ENCODE measurements around the gene SLC25A43. TPM values are rescaled to one million over a fixed set of nuclear protein-coding genes. Genes with fewer than 3 reads are reported as not detected.
A peak's percentile ranks its signal among the peaks of the same experiment; 100 is the strongest.
"Not testable (repeated sequence)": the region's sequence is repeated elsewhere in the genome, so short reads cannot be mapped to it uniquely, and the experiment has no call there.

The SLC25A43 gene
- total RNA-seq, 1 donor from 2014 or later, result 12.5 TPM

DNA sequence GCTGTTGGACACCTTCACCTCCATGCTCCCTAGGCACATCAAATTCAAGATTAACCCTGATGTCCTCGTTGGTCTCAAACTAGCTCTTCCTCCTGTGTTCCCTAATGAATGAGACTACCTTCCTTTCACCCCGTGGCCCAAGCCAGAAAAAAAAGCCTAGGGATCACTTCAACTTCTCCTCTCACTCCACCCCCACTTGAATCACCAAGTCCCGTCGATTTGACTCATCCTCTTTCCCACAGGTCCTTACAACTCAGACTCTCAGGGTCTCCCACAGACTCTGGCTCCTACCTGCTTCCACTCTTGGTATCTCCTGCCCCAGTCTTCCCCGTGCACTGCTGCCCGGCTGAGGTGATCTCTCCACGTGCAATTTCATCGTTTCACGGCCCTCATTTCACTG, 8.5 kb downstream of the SLC25A43 start:
- no peak for DNase-seq (ENCODE audit: low read depth in 2 of 2)

DNA sequence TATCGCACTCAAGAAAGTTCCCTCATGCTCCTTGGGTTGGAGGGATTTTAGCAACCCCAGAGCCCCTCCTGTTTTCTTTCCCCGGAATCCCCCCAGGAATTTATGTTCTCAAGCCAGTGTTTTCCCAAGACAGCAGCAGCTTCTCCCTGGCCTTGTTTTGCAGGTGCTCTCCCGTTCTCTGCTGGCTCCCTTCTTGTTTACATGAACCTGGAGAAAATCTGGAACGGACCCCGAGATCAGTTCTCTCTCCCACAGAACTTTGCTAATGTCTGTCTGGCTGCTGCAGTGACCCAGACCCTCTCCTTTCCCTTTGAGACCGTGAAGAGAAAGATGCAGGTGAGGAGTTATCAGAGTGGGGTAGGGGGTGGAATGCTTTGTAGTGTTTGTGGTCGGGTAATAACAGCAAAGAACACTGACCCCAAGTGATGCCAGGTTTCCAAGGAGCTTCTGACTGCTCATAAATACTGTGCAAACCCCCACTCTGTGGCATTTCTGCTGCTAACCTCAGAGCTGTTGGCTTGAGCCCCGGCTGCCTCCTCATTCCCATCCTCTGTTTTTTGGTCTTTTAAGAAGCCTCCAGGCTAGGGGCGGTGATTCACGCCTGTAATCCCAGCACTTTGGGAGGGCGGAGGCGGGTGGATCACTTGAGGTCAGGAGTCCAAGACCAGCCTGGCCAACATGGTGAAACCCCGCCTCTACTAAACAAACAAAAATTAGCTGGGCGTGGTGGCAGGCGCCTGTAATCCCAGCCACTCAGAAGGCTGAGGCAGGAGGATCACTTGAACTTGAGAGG, 11.1 kb downstream of the SLC25A43 start:
- no peak for DNase-seq (ENCODE audit: low read depth in 2 of 2)

DNA sequence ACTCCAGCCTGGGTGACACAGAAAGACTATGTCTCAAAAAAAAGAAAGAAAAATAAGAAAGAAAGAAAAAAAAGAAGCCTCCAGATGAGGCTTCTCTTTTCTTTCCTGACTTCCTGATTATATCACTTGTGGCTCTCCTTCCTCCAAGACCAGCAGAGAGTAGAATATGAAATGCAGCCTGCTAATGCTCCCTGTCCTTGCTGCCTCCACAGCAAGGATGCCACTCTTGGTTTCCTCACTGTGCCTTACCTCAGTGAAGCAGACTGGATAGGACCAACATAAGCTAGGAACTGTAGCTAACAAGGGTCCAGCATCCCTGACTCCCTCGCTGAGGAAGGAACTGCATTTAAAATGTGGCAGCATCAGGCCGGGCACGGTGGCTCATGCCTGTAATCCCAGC, 11.7 kb downstream of the SLC25A43 start:
- DNase-seq (ENCODE audit: low read depth in 2 of 2), result no peak

GRCh38 chrX:119411959-119412358, 12.8 kb downstream of the SLC25A43 start:
- DNase-seq (ENCODE audit: low read depth in 2 of 2), result no peak

- DNase-seq (ENCODE audit: low read depth in 2 of 2), result no peak
Measured at GRCh38 chrX:119417376-119417775, 18.2 kb downstream of the SLC25A43 start.

DNA sequence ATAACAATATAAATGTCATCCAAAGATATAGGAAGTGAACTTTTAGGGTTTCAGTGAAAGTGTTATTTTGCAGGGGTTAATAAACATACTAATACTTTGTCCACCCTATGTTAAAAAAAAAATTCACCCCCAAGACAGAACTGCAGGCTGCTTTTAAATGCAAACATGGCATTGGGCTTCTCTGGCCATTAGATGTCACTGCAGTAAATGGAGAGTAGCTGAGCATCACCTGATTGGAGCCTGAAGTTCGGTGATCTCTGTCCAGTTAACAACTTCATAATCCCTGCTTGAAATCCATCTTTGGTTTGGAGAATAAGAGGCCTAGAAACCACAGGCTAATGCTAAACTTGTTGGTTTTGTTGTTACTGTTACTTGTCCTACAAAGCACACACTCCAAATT, 18.7 kb downstream of the SLC25A43 start:
- peak in 1 of 2 donors; percentile 36 for DNase-seq (ENCODE audit: low read depth in 2 of 2)

GRCh38 chrX:119419146-119419545, 20.0 kb downstream of the SLC25A43 start:
- no peak for DNase-seq (ENCODE audit: low read depth in 2 of 2)

GRCh38 chrX:119419898-119420297, 20.8 kb downstream of the SLC25A43 start:
- no peak for DNase-seq (ENCODE audit: low read depth in 2 of 2)

DNA sequence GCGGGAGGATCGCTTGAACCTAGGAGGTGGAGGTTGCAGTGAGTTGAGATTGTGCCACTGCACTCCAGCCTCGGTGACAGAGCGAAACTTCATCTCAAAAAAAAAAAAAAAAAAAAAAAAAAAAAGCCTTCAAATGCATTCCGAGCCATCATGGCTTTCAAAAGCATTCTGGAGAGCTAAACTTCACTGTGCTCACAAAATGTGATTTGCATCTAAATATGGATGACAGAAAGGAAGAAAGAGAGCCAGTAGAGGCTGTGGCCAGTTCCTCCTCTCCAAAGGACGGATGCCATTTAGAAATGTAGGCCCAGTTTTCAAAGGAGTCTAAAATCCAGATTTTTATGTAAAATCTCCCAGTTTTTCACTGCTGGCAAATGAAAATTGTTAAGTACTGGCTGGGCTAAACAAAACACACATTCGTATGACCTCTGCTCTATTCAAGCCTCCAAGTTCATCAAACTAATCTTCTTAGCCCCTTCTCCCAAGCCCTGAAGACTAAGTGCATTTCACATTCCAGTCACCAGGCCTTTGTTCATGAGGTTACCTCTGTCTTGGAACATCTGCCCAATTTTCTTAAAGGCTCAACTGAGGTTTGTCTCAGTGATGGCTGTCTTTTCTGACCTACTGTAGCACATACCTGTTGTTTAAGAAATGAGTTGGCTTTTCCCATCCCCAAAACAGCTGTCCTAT, 22.0 kb downstream of the SLC25A43 start:
- no peak for DNase-seq (ENCODE audit: low read depth in 2 of 2)

DNA sequence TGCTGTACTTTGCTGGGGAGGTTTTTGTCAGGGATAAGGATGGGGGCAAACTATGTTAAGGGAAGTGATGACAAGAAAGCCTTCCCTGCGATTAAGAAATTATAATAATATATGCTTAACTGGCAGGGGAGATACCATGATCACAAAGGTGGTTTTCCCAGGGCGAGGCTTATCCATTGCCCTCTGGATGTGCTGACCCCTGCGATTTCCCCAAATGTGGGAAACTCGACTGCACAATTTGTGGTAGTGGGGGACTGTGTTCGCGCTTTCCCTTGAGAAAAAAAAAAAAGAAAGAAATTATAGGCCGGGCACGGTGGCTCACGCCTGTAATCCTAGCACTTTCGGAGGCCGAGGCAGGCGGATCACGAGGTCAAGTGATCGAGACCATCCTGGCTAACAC, 24.5 kb downstream of the SLC25A43 start:
- peak in 1 of 2 donors; percentile 5 for DNase-seq (ENCODE audit: low read depth in 2 of 2)

DNA sequence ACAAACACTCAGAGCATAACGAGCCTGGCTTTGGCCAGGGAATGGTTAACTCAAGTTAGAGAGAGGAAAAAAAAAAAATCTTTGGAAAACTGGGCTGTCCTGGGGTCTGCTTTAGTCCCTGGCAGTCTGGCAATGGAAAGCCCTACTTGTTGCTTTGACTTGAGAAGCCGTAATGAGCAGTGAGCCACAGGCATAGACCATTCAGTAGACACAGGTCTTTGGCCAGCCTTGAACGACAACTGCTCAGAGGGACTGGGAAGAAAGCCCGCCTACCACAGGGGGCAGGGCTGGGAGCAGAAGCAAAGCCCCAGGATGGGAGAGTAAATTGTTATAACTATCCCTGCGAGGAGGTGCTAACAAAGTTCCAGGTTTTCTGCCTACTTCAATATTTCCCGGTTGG, 25.9 kb downstream of the SLC25A43 start:
- no peak for DNase-seq (ENCODE audit: low read depth in 2 of 2)

DNA sequence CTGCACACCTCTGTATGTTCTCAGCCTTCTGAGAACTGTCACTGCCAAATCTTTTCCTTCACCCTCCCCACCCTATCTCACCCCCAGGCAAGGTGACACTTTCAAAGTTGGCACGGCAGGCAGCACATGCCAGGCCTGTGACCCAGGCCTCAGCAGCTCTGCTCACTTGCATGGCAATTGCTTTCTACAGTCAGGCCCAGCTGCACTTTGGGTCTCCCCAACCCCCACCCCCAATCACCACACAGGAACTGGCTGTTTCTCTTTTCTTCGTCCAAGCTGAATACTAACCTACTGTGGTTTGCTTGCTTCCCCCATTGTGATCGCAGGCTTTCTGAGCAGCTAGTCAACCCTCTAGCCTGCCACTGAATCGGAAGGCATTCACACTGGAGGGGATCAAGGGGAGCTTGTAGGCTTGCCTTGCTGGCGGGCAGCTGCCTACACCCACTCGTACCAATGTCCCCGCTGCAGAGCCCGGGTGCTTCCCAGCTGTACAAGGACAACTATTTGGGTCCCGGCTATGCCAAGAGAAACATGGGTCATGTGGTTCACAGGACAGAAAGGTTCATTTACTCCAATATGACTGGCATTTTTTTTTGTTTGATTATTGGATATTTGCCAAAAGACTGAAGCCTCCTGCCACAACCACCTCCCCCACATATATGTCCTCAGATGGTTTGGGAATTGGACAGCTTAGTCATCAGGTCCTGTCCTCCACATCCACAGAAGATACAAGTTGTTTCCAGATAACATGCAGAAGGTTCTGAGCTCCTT, 28.1 kb downstream of the SLC25A43 start:
- DNase-seq (ENCODE audit: low read depth in 2 of 2), result peak; percentile 8 to 54

- DNase-seq (ENCODE audit: low read depth in 2 of 2), result no peak
Measured at GRCh38 chrX:119427795-119428185, 28.7 kb downstream of the SLC25A43 start.

DNA sequence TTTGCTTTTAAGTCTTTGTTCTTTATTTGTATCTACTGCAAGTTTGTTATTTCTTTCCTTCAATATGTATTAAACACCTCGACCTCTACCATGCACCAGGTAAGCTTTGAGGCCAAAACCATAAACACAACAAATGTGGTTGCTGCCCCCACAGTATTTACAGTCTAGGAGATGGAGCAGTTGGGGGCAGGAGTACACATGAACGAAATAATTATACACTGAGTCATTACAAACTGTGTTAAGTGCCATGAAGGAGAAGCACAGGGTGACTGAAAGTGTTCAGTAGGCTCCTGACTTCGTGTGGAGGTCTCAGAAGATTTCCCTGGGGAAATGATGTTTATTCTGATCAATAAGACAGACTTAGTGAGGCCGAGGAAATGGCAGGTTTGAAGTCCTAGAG, 30.3 kb downstream of the SLC25A43 start:
- DNase-seq (ENCODE audit: low read depth in 2 of 2), result no peak

GRCh38 chrX:119441295-119441694, 42.2 kb downstream of the SLC25A43 start:
- not testable (repeated sequence) for DNase-seq (ENCODE audit: low read depth in 2 of 2)

DNA sequence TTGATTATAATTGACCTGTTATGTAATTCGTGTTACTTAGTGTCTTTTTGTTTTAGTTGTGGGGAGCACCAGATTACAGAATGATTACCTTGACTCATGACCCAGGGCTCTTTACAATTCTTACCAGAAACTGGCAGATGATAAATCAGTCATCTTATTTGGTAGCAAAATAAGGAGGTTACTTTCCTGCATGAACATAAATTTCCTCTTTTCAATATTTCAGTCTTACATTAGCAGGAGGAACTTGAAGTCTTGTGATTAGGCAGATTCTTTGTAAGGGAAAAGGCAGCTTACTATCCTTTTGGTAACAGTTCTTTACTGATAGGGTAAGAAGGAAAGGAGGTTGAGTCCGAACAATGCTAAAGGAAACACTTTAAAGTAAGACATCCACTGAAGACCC, 43.1 kb downstream of the SLC25A43 start:
- no peak for DNase-seq (ENCODE audit: low read depth in 2 of 2)

GRCh38 chrX:119453202-119453601, 54.1 kb downstream of the SLC25A43 start:
- no peak for DNase-seq (ENCODE audit: low read depth in 2 of 2)

DNA sequence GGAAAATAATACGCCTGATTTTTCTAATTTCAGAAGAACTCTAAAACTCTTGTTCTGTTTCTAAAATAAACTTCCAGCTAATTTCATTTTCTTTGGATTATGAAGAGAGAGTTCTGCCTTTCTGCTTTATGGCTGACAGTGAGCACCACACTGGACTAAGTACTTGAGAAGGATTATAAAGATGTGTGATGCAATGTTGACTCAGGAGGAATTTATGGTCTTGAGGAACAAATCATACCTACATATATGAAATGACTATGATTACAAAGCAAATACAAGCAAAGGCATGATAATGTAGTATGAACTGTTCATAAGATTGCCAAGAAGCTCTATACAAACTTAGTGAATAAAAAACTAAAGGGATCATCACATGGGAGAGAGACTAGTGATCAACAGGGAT, 56.1 kb downstream of the SLC25A43 start:
- DNase-seq (ENCODE audit: low read depth in 2 of 2), result no peak

DNA sequence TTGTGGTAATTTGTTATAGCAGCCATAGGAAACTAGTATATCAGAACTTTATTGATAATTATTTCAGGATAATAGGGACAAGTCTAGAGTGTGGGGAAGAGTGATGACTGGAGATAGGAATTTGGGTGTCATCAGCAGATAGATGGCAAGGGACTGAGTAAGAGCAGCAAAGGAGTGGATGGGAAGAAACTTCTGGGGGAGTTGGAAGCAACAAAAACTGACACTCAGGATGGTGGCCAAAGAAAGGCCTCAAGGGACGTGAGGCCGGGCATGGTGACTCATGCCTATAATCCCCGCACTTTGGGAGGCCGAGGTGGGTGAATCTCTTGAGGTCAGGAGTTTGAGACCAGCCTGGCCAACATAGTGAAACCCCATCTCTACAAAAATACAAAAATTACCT, 60.0 kb downstream of the SLC25A43 start:
- no peak for DNase-seq (ENCODE audit: low read depth in 2 of 2)

GRCh38 chrX:119465555-119465954, 66.4 kb downstream of the SLC25A43 start:
- no peak for DNase-seq (ENCODE audit: low read depth in 2 of 2)

- DNase-seq (ENCODE audit: low read depth in 2 of 2), result no peak
Measured at GRCh38 chrX:119466970-119467369, 67.8 kb downstream of the SLC25A43 start.

DNA sequence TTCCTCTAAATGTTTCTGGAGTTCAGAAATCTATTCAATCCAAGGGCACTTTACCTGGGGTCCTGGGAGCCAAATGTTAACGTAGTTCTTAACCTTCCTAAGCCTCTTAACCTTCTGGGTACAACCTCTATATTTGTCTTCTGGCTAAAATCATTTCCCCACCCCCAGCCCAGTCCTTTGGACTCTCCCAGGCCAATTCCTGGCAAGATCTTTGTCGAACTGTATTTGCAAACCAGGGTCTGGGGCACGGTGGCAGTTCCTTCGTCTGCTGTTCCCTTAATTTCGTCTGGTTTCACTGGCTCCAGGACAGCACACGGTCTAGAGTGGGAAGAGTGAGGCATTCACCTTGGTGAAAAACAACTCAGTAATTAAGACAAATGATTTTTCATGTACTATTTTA, 68.3 kb downstream of the SLC25A43 start:
- no peak for DNase-seq (ENCODE audit: low read depth in 2 of 2)

Data from lung microvascular endothelial cell (primary cell).